ENCODE measurements around the gene PPCS. TPM values are rescaled to one million over a fixed set of nuclear protein-coding genes. Genes with fewer than 3 reads are reported as not detected.

The PPCS gene
- polyA plus RNA-seq (ENCODE audit: insufficient read length in 4 of 4): 10 to 100 TPM; 76.9 to 88.1 (median 83.7) TPM

- DNase-seq (ENCODE audit: low read depth in 4 of 4, low spot score in 2 of 4): peak; percentile 81 to 95 (median 87)
Observed at GRCh38 chr1:42456010-42456753, at the start of gene PPCS, which contains the start of gene ZMYND12. TSS of gene PPCS (plus strand) at chr1:42456543. CDS start at chr1:42456566, 23 bp downstream. TSS of gene ZMYND12 (minus strand) at chr1:42456022. CDS start at chr1:42455997, 25 bp downstream.

- no peak for DNase-seq (ENCODE audit: low read depth in 4 of 4, low spot score in 2 of 4)
Observed at GRCh38 chr1:42414551-42415496, 41.5 kb upstream of the PPCS start.

- DNase-seq (ENCODE audit: low read depth in 4 of 4, low spot score in 2 of 4): no peak
Observed at GRCh38 chr1:42417166-42417565, 39.2 kb upstream of the PPCS start.

GRCh38 chr1:42418516-42418915 lies 37.8 kb upstream of the PPCS start:
- no peak for DNase-seq (ENCODE audit: low read depth in 4 of 4, low spot score in 2 of 4)

GRCh38 chr1:42419126-42419821 lies 37.1 kb upstream of the PPCS start:
- no peak for DNase-seq (ENCODE audit: low read depth in 4 of 4, low spot score in 2 of 4)

- no peak for DNase-seq (ENCODE audit: low read depth in 4 of 4, low spot score in 2 of 4)
Observed at GRCh38 chr1:42420121-42420520, 36.2 kb upstream of the PPCS start.

GRCh38 chr1:42420911-42421585 lies 35.3 kb upstream of the PPCS start:
- peak; percentile 74 to 91 (median 77) for DNase-seq (ENCODE audit: low read depth in 4 of 4, low spot score in 2 of 4)

GRCh38 chr1:42422737-42423136 lies 33.6 kb upstream of the PPCS start:
- no peak for DNase-seq (ENCODE audit: low read depth in 4 of 4, low spot score in 2 of 4)

- DNase-seq (ENCODE audit: low read depth in 4 of 4, low spot score in 2 of 4): no peak
Observed at GRCh38 chr1:42423681-42424080, 32.7 kb upstream of the PPCS start.

GRCh38 chr1:42424201-42424600 lies 32.1 kb upstream of the PPCS start:
- no peak for DNase-seq (ENCODE audit: low read depth in 4 of 4, low spot score in 2 of 4)

GRCh38 chr1:42427240-42427639 lies 29.1 kb upstream of the PPCS start:
- DNase-seq (ENCODE audit: low read depth in 4 of 4, low spot score in 2 of 4): no peak

- DNase-seq (ENCODE audit: low read depth in 4 of 4, low spot score in 2 of 4): no peak
Observed at GRCh38 chr1:42429603-42430002, 26.7 kb upstream of the PPCS start.

- no peak for DNase-seq (ENCODE audit: low read depth in 4 of 4, low spot score in 2 of 4)
Observed at GRCh38 chr1:42430286-42431135, 25.8 kb upstream of the PPCS start.

- no peak for DNase-seq (ENCODE audit: low read depth in 4 of 4, low spot score in 2 of 4)
Observed at GRCh38 chr1:42431514-42431913, 24.8 kb upstream of the PPCS start.

GRCh38 chr1:42432714-42433113 lies 23.6 kb upstream of the PPCS start:
- DNase-seq (ENCODE audit: low read depth in 4 of 4, low spot score in 2 of 4): no peak

- DNase-seq (ENCODE audit: low read depth in 4 of 4, low spot score in 2 of 4): no peak
Observed at GRCh38 chr1:42433369-42433768, 23.0 kb upstream of the PPCS start.

- no peak for DNase-seq (ENCODE audit: low read depth in 4 of 4, low spot score in 2 of 4)
Observed at GRCh38 chr1:42434340-42434739, 22.0 kb upstream of the PPCS start.

- no peak for DNase-seq (ENCODE audit: low read depth in 4 of 4, low spot score in 2 of 4)
Observed at GRCh38 chr1:42439940-42440339, 16.4 kb upstream of the PPCS start.

GRCh38 chr1:42442662-42443061 lies 13.7 kb upstream of the PPCS start:
- no peak for DNase-seq (ENCODE audit: low read depth in 4 of 4, low spot score in 2 of 4)
